HEK293 (cell line): ENCODE results near the gene MED19.

Experiments
- ZBTB20 ChIP-seq: fragments of 450-650 bp; formaldehyde crosslinking; IDR thresholded peaks from 2 replicates; pipeline ENCODE4 v1.5.1; 2016; ENCODE audit warnings: missing biosample characterization, missing genetic modification characterization
- TF ChIP-seq, protein P1 (sequence below): fragments of 450-650 bp; formaldehyde crosslinking; IDR thresholded peaks from 2 replicates; pipeline ENCODE4 v1.5.1; 2016; ENCODE audit warnings: missing biosample characterization, missing genetic modification characterization
- TF ChIP-seq, protein P2 (sequence below): fragments of 450-650 bp; formaldehyde crosslinking; IDR thresholded peaks from 2 replicates; pipeline ENCODE4 v1.5.1; 2016; ENCODE audit warnings: missing biosample characterization, missing genetic modification characterization

DNA sequence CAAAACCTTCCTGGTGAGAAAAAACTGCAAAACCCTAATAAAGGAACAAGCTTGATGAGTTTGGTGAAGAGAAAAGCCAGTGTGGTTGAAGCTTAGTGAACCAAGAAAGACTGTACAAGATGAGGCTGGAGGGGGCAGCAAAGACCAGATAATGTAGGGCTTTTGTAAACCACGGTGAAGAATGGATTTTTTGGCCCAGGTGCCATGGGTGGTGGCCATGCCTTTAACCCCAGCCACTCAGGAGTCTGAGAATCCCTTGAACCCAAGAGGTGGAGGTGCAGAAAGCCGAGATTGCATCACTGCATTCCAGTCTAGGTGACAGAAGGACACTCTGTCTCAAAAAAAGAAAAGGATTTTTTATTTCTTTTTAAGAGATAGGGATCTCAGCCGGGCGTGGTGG is 49.1 kb downstream of the MED19 start:
- TF ChIP-seq, protein P1, sequence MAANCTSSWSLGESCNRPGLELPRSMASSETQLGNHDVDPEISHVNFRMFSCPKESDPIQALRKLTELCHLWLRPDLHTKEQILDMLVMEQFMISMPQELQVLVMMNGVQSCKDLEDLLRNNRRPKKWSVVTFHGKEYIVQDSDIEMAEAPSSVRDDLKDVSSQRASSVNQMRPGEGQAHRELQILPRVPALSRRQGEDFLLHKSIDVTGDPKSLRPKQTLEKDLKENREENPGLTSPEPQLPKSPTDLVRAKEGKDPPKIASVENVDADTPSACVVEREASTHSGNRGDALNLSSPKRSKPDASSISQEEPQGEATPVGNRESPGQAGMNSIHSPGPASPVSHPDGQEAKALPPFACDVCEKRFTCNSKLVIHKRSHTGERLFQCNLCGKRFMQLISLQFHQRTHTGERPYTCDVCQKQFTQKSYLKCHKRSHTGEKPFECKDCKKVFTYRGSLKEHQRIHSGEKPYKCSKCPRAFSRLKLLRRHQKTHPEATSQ (tag by site-specific recombination), result no peak
- no peak for TF ChIP-seq ZBTB20 (tag by site-specific recombination)
- TF ChIP-seq, protein P2, sequence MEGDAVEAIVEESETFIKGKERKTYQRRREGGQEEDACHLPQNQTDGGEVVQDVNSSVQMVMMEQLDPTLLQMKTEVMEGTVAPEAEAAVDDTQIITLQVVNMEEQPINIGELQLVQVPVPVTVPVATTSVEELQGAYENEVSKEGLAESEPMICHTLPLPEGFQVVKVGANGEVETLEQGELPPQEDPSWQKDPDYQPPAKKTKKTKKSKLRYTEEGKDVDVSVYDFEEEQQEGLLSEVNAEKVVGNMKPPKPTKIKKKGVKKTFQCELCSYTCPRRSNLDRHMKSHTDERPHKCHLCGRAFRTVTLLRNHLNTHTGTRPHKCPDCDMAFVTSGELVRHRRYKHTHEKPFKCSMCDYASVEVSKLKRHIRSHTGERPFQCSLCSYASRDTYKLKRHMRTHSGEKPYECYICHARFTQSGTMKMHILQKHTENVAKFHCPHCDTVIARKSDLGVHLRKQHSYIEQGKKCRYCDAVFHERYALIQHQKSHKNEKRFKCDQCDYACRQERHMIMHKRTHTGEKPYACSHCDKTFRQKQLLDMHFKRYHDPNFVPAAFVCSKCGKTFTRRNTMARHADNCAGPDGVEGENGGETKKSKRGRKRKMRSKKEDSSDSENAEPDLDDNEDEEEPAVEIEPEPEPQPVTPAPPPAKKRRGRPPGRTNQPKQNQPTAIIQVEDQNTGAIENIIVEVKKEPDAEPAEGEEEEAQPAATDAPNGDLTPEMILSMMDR (tag by site-specific recombination), result 0 out of 2 replicates have a peak, but pooled peaks have one; percentile 12
